ENCODE measurements around the gene CHRNA7.

The CHRNA7 gene

GRCh38 chr15:32029862-32030781 lies at the start of gene CHRNA7:
Gene CHRNA7 (plus strand): TSS chr15:32030515. CDS start chr15:32030595, 80 bp downstream.
- Histone ChIP-seq H3K36me3 (ENCODE audit: control insufficient read depth in 1 of 2, insufficient read depth in 2 of 2, low read length in 2 of 2) (no peaks in the 10 kb centered on the region), H3K9me3 (ENCODE audit: control insufficient read depth in 1 of 2, low read length in 2 of 2) (no peaks in the 10 kb centered on the region), H3K4me3 (ENCODE audit: low read depth in 1 of 2, low read length in 2 of 2) (peak within 1 kb of the TSS; percentile 60 to 70), H3K4me1 (ENCODE audit: control insufficient read depth in 1 of 2, insufficient read depth in 2 of 2, low read length in 2 of 2) (peaks cover 0 to 19% of the 10 kb centered on the region in 2 donors), H3K27me3 (ENCODE audit: low read depth, low read length) (peaks cover 5% of the 10 kb centered on the region), H3K27ac (ENCODE audit: low read length) (no peak within 1 kb of the TSS)

DNA sequence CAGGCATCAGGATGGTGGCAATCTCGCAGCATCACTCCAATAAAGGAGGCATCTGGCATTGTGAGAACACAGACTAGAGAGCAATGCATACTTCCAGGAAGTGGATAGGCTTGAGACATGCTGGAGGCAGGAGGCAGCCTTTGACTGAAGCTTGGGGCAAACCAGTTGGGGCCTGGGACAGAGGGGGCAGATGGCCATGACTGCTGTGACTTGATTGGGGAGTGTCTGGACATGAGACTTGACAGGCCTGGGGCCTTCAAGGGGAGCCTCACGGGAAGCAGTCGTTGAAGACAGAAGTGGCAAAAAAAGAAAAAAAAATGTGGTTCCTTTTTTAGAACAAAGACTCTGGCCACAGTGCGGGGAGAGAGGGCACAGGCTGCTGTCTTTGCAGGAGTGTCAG lies 44.7 kb upstream of the CHRNA7 start:
- H3K27ac ChIP-seq (ENCODE audit: low read length): no peak overlapping the region

GRCh38 chr15:31993062-31993461 lies 37.3 kb upstream of the CHRNA7 start:
- Histone ChIP-seq H3K27me3 (ENCODE audit: low read depth, low read length) (no peaks in the 10 kb centered on the region), H3K27ac (ENCODE audit: low read length) (no peak overlapping the region), H3K4me1 (ENCODE audit: control insufficient read depth in 1 of 2, insufficient read depth in 2 of 2, low read length in 2 of 2) (no peaks in the 10 kb centered on the region), H3K9me3 (ENCODE audit: control insufficient read depth in 1 of 2, low read length in 2 of 2) (peaks cover 0 to 3% of the 10 kb centered on the region in 2 donors), H3K36me3 (ENCODE audit: control insufficient read depth in 1 of 2, insufficient read depth in 2 of 2, low read length in 2 of 2) (no peaks in the 10 kb centered on the region), H3K4me3 (ENCODE audit: low read depth in 1 of 2, low read length in 2 of 2) (no peak overlapping the region)

More for the DNA sequence above, 44.7 kb upstream of the CHRNA7 start:
- H3K4me1 ChIP-seq (ENCODE audit: control insufficient read depth in 1 of 2, insufficient read depth in 2 of 2, low read length in 2 of 2): no peaks in the 10 kb centered on the region
- H3K27me3 ChIP-seq (ENCODE audit: low read depth, low read length): no peaks in the 10 kb centered on the region
- H3K36me3 ChIP-seq (ENCODE audit: control insufficient read depth in 1 of 2, insufficient read depth in 2 of 2, low read length in 2 of 2): no peaks in the 10 kb centered on the region
- H3K4me3 ChIP-seq (ENCODE audit: low read depth in 1 of 2, low read length in 2 of 2): no peak overlapping the region
- peaks cover 0 to 3% of the 10 kb centered on the region in 2 donors for H3K9me3 ChIP-seq (ENCODE audit: control insufficient read depth in 1 of 2, low read length in 2 of 2)

DNA sequence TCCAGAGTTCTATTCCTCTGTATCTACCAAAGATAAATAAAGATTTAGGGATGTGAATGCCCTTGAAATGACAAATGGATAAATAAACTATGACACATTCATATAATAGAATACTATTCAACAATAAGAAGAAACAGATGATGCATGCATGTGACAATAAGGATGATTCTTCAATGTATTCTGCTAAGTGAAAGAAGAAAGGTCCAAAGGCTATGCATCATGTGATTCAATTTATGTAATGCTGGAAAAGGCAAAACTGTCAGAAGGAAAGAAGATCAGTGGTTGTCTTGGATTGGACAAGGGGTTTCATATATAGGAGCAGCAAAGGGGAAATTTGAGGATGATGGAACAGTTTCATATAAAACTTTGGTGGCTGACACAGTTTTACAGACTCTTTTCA lies 32.6 kb upstream of the CHRNA7 start:
- no peak overlapping the region for H3K4me3 ChIP-seq (ENCODE audit: low read depth in 1 of 2, low read length in 2 of 2)
- no peak overlapping the region for H3K27ac ChIP-seq (ENCODE audit: low read length)
- no peaks in the 10 kb centered on the region for H3K27me3 ChIP-seq (ENCODE audit: low read depth, low read length)
- H3K36me3 ChIP-seq (ENCODE audit: control insufficient read depth in 1 of 2, insufficient read depth in 2 of 2, low read length in 2 of 2): no peaks in the 10 kb centered on the region
- H3K9me3 ChIP-seq (ENCODE audit: control insufficient read depth in 1 of 2, low read length in 2 of 2): no peaks in the 10 kb centered on the region
- no peaks in the 10 kb centered on the region for H3K4me1 ChIP-seq (ENCODE audit: control insufficient read depth in 1 of 2, insufficient read depth in 2 of 2, low read length in 2 of 2)

DNA sequence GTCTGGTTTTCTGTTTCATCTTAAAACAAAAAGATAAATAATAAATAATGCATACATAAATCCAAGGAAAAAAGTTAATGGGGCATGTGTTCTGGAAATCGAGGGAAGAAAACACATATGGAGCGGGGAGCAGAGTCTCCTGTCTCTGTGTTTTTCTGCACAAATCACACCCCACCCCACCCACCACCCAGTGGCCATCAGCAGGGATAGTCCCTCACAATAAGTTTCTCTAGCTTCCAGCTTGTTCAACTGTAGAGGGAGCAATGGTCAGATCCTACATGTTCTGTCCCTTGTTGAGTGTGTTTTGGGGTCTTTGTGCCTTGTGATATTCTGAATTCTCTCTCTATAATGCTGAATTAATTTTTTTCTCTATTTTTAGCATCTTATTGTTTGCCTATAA lies 26.8 kb upstream of the CHRNA7 start:
- H3K9me3 ChIP-seq (ENCODE audit: control insufficient read depth in 1 of 2, low read length in 2 of 2): no peaks in the 10 kb centered on the region
- H3K4me3 ChIP-seq (ENCODE audit: low read depth in 1 of 2, low read length in 2 of 2): no peak overlapping the region
- H3K4me1 ChIP-seq (ENCODE audit: control insufficient read depth in 1 of 2, insufficient read depth in 2 of 2, low read length in 2 of 2): no peaks in the 10 kb centered on the region
- H3K36me3 ChIP-seq (ENCODE audit: control insufficient read depth in 1 of 2, insufficient read depth in 2 of 2, low read length in 2 of 2): no peaks in the 10 kb centered on the region
- no peaks in the 10 kb centered on the region for H3K27me3 ChIP-seq (ENCODE audit: low read depth, low read length)
- H3K27ac ChIP-seq (ENCODE audit: low read length): no peak overlapping the region

- Histone ChIP-seq H3K27ac (ENCODE audit: low read length) (no peak overlapping the region), H3K36me3 (ENCODE audit: control insufficient read depth in 1 of 2, insufficient read depth in 2 of 2, low read length in 2 of 2) (no peaks in the 10 kb centered on the region), H3K4me3 (ENCODE audit: low read depth in 1 of 2, low read length in 2 of 2) (no peak overlapping the region), H3K9me3 (ENCODE audit: control insufficient read depth in 1 of 2, low read length in 2 of 2) (no peaks in the 10 kb centered on the region), H3K27me3 (ENCODE audit: low read depth, low read length) (no peaks in the 10 kb centered on the region), H3K4me1 (ENCODE audit: control insufficient read depth in 1 of 2, insufficient read depth in 2 of 2, low read length in 2 of 2) (no peaks in the 10 kb centered on the region)
Observed at GRCh38 chr15:32004249-32004648, 26.1 kb upstream of the CHRNA7 start.

GRCh38 chr15:32007355-32007960 lies 22.9 kb upstream of the CHRNA7 start:
- Histone ChIP-seq H3K27ac (ENCODE audit: low read length) (no peak overlapping the region), H3K4me3 (ENCODE audit: low read depth in 1 of 2, low read length in 2 of 2) (no peak overlapping the region), H3K9me3 (ENCODE audit: control insufficient read depth in 1 of 2, low read length in 2 of 2) (no peaks in the 10 kb centered on the region), H3K36me3 (ENCODE audit: control insufficient read depth in 1 of 2, insufficient read depth in 2 of 2, low read length in 2 of 2) (no peaks in the 10 kb centered on the region), H3K27me3 (ENCODE audit: low read depth, low read length) (no peaks in the 10 kb centered on the region), H3K4me1 (ENCODE audit: control insufficient read depth in 1 of 2, insufficient read depth in 2 of 2, low read length in 2 of 2) (no peaks in the 10 kb centered on the region)

DNA sequence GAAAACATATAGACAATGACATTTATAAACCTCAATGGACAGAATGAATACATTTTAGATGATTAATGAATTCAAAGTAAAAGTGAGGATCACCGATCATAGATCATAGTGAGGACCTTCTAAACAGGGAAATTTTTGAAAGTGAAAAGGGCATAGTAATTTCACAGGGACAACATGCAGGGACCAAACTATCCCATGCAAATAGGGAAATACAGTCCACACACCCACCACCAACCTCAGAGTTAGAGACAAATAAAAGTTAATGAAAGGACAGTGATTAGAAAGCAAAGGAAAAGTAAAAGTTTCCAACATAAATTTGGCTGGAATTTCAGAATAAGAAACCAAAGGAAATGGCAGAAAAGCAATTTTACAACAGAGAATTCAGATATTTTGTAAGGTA lies 15.4 kb upstream of the CHRNA7 start:
- H3K36me3 ChIP-seq (ENCODE audit: control insufficient read depth in 1 of 2, insufficient read depth in 2 of 2, low read length in 2 of 2): no peaks in the 10 kb centered on the region
- H3K27ac ChIP-seq (ENCODE audit: low read length): no peak overlapping the region
- no peaks in the 10 kb centered on the region for H3K27me3 ChIP-seq (ENCODE audit: low read depth, low read length)
- no peak overlapping the region for H3K4me3 ChIP-seq (ENCODE audit: low read depth in 1 of 2, low read length in 2 of 2)
- H3K9me3 ChIP-seq (ENCODE audit: control insufficient read depth in 1 of 2, low read length in 2 of 2): no peaks in the 10 kb centered on the region
- no peaks in the 10 kb centered on the region for H3K4me1 ChIP-seq (ENCODE audit: control insufficient read depth in 1 of 2, insufficient read depth in 2 of 2, low read length in 2 of 2)

GRCh38 chr15:32020156-32020555 lies 10.2 kb upstream of the CHRNA7 start:
- Histone ChIP-seq H3K4me3 (ENCODE audit: low read depth in 1 of 2, low read length in 2 of 2) (no peak overlapping the region), H3K27ac (ENCODE audit: low read length) (no peak overlapping the region), H3K9me3 (ENCODE audit: control insufficient read depth in 1 of 2, low read length in 2 of 2) (no peaks in the 10 kb centered on the region)

DNA sequence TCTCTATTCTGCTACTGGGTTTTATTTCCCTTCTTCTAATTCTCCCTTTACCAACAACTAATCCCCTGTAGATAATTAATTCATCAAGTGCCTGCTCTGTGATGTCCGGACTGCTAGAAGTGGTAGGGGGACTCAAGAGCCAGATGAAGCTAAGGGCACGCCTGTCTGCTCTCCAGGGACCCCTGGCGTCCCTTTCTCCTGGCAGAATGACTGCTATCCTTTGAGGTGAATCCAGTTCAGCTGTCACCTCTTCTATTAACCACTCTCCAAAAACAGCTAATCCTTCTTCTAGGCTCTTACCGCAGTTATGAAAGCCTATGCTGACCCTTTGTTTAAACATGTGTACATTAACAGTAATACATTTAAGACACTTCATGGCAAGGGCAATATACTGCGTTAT lies 1.4 kb upstream of the CHRNA7 start:
- no peak overlapping the region for H3K27ac ChIP-seq (ENCODE audit: low read length)
- H3K9me3 ChIP-seq (ENCODE audit: control insufficient read depth in 1 of 2, low read length in 2 of 2): no peaks in the 10 kb centered on the region
- H3K36me3 ChIP-seq (ENCODE audit: control insufficient read depth in 1 of 2, insufficient read depth in 2 of 2, low read length in 2 of 2): no peaks in the 10 kb centered on the region
- peak overlapping the region; percentile 60 to 63 for H3K4me3 ChIP-seq (ENCODE audit: low read depth in 1 of 2, low read length in 2 of 2)
- H3K4me1 ChIP-seq (ENCODE audit: control insufficient read depth in 1 of 2, insufficient read depth in 2 of 2, low read length in 2 of 2): peaks cover 0 to 19% of the 10 kb centered on the region in 2 donors
- peaks cover 5% of the 10 kb centered on the region for H3K27me3 ChIP-seq (ENCODE audit: low read depth, low read length)

More at GRCh38 chr15:32020156-32020555, 10.2 kb upstream of the CHRNA7 start:
- no peaks in the 10 kb centered on the region for H3K4me1 ChIP-seq (ENCODE audit: control insufficient read depth in 1 of 2, insufficient read depth in 2 of 2, low read length in 2 of 2)
- H3K27me3 ChIP-seq (ENCODE audit: low read depth, low read length): no peaks in the 10 kb centered on the region
- no peaks in the 10 kb centered on the region for H3K36me3 ChIP-seq (ENCODE audit: control insufficient read depth in 1 of 2, insufficient read depth in 2 of 2, low read length in 2 of 2)

DNA sequence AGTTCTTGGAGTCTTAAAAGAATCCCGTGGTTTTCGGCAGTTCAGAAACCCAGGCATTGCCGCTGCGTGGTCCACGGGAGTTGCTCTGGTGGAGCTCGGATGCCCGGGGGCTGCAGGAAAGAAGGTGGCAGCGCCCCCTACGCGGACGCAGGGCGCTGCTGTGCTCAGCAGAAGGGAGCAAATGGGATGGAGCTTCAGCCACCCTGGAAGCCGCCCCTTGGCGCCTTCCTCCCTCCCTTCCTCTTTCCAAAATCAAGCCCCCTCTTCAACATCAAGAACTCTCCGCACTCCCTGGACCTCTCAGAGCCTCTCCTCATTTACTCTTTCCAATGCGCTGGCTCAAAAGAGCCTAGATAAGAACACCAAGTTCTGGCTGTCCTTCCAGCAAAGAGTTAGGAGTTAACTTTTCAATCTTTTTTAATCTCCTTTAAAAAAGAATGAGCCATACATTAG lies 880 bp upstream of the CHRNA7 start:
- H3K4me1 ChIP-seq (ENCODE audit: control insufficient read depth in 1 of 2, insufficient read depth in 2 of 2, low read length in 2 of 2): peaks cover 0 to 19% of the 10 kb centered on the region in 2 donors
- H3K27me3 ChIP-seq (ENCODE audit: low read depth, low read length): peaks cover 5% of the 10 kb centered on the region
- H3K9me3 ChIP-seq (ENCODE audit: control insufficient read depth in 1 of 2, low read length in 2 of 2): no peaks in the 10 kb centered on the region
- H3K36me3 ChIP-seq (ENCODE audit: control insufficient read depth in 1 of 2, insufficient read depth in 2 of 2, low read length in 2 of 2): no peaks in the 10 kb centered on the region
- H3K27ac ChIP-seq (ENCODE audit: low read length): no peak overlapping the region
- H3K4me3 ChIP-seq (ENCODE audit: low read depth in 1 of 2, low read length in 2 of 2): peak overlapping the region; percentile 60 to 63
